Esophagus muscularis mucosa (tissue), 4 donors: ENCODE measurements around the gene DAO. TPM values are rescaled to one million over a fixed set of nuclear protein-coding genes. Genes with fewer than 3 reads are reported as not detected.

ENCODE experiments used
- DNase-seq: peaks from one replicate; pipeline ENCODE4 v3.0.0-alpha.2; 2017; ENCODE audit errors: extremely low spot score
- H3K27ac ChIP-seq, 4 donors: fragments of 200-600 bp; sonication (generic); replicated peaks in 1 of 4; 1 replicate in 3 of 4; 2 replicates in 1 of 4; pipeline ENCODE4 v1.5.1; 2016 to 2019; ENCODE audit warnings: mild to moderate bottlenecking in 1 of 4
- H3K27me3 ChIP-seq, 4 donors: fragments of 200-600 bp; sonication (generic); one replicate each; pipeline versions ENCODE4 v1.5.1 to v1.6.0; 2016 to 2019
- H3K36me3 ChIP-seq, 4 donors: fragments of 200-600 bp; sonication (generic); one replicate each; pipeline ENCODE4 v1.5.1; 2016 to 2019
- H3K4me1 ChIP-seq, 4 donors: fragments of 200-600 bp; sonication (generic); one replicate each; pipeline ENCODE4 v1.5.1; 2016 to 2019
- H3K4me3 ChIP-seq, 4 donors: fragments of 200-600 bp; sonication (generic); 1 replicate in 2 of 4; 2 replicates in 2 of 4; pipeline ENCODE4 v1.5.1; 2016 to 2019; ENCODE audit warnings: mild to moderate bottlenecking in 4 of 4, moderate library complexity in 1 of 4
- H3K9me3 ChIP-seq, 4 donors: fragments of 200-600 bp; sonication (generic); 1 replicate in 3 of 4; 2 replicates in 1 of 4; pipeline ENCODE4 v1.5.1; 2016 to 2019
- CTCF ChIP-seq, 3 experiments: fragments of 200-600 bp in 2 of 3; fragments of 450-650 bp in 1 of 3; sonication (generic) in 2 of 3; IDR thresholded peaks; one replicate each; pipeline ENCODE4 v1.5.1; 2017 to 2019; ENCODE audit warnings: antibody characterized with exemption in 3 of 3, mild to moderate bottlenecking in 2 of 3, moderate library complexity in 1 of 3
- EP300 ChIP-seq: sonication (generic); formaldehyde crosslinking; IDR thresholded peaks from one replicate; pipeline ENCODE4 v1.6.1; 2017; ENCODE audit warnings: antibody characterized with exemption
- POLR2A ChIP-seq: fragments of 450-650 bp; IDR thresholded peaks from one replicate; pipeline ENCODE4 v1.6.1; 2017; ENCODE audit warnings: antibody characterized with exemption, moderate library complexity, mild to moderate bottlenecking, low read depth
- POLR2AphosphoS5 ChIP-seq, 2 donors: sonication (generic); formaldehyde crosslinking; IDR thresholded peaks; one replicate each; pipeline ENCODE4 v1.6.1; 2017; ENCODE audit warnings: antibody characterized with exemption in 2 of 2
- WGBS: methylation state at CpG from one replicate; pipeline ENCODE4 v1.1.5; 2018; 5-methylcytosine and 5-hydroxymethylcytosine counted together
- intact Hi-C: fragments of 100-400 bp; cut with DNase I; formaldehyde crosslinking; loops from one replicate; pipeline ENCODE4 v1.15.1; 2023
- small RNA-seq, 3 donors: library from RNA; depleted of rRNA; stranded (forward); fragments of <200 nt; gene quantifications; one replicate each; pipeline ENCODE3, GENCODE V24; 2016
- total RNA-seq, 4 donors: library from RNA; depleted of rRNA; stranded (reverse); fragments of >200 nt; gene quantifications; one replicate each; pipeline versions ENCODE4 v1.1.0 to v1.2.1, GENCODE V29; 2016

The DAO gene
- total RNA-seq, 4 donors from 2014 or later: not detected

GRCh38 chr12:108947097-108947496 lies 67.2 kb downstream of the DAO start:
- TF ChIP-seq CTCF (IDR thresholded peaks at IDR 0.05) (no peak), EP300 (no peak), POLR2AphosphoS5 (IDR thresholded peaks at IDR 0.05) (no peak), POLR2A (no peak)
- 71% methylated on average over 1 of the region's 1 CpG for WGBS

GRCh38 chr12:108948367-108948766 lies 68.5 kb downstream of the DAO start:
- DNase-seq: no peak
- intact Hi-C loops: loop anchor here (10.0 kb wide), 1 partner anchor 84 kb away; no protein-coding TSS in a partner anchor
- TF ChIP-seq POLR2AphosphoS5 (IDR thresholded peaks at IDR 0.05) (no peak), EP300 (no peak)

More at GRCh38 chr12:108947097-108947496, 67.2 kb downstream of the DAO start:
- H3K36me3 ChIP-seq: no peaks in the 10 kb centered on the region
- H3K27ac ChIP-seq: no peak overlapping the region
- H3K4me1 ChIP-seq: peaks cover 8 to 14% (median 9%) of the 10 kb centered on the region in 4 donors
- intact Hi-C loops: loop anchor here (10.0 kb wide), 1 partner anchor 82 kb away; no protein-coding TSS in a partner anchor
- no peaks in the 10 kb centered on the region for H3K27me3 ChIP-seq
- H3K9me3 ChIP-seq: peaks cover 0 to 10% (median 5%) of the 10 kb centered on the region in 4 donors
- no peak for DNase-seq
- H3K4me3 ChIP-seq: no peak overlapping the region

DNA sequence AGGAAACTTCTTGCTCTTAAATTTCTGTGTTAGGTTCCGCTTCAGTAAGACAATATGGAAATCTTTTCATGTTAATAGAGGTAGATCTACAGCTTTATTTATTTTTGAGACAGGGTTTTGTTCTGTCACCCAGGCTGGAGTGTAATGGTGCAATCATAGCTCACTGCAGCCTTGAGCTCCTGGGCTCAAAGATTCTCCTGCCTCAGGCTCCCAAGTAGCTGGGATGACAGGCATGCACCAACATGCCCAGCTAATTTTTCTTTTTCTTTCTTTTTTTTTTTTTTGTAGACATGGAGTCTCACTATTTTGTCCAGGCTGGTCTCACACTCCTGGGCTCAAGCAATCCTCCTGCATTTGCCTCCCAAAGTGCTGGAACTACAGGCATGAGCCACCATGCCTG lies 70.1 kb downstream of the DAO start:
- DNase-seq: no peak
- Histone ChIP-seq H3K4me3 (no peak overlapping the region), H3K4me1 (peaks cover 8 to 14% (median 9%) of the 10 kb centered on the region in 4 donors), H3K27ac (no peak overlapping the region), H3K9me3 (peaks cover 0 to 10% (median 5%) of the 10 kb centered on the region in 4 donors), H3K27me3 (no peaks in the 10 kb centered on the region), H3K36me3 (no peaks in the 10 kb centered on the region)
- 89% methylated on average over 1 of the region's 1 CpG for WGBS
- intact Hi-C loops: loop anchor here (2.0 to 10.0 kb wide), 5 partner anchors 85 to 385 kb away; no protein-coding TSS in a partner anchor
- no peak for TF ChIP-seq CTCF (IDR thresholded peaks at IDR 0.05)
- no peak for TF ChIP-seq POLR2A
- no peak for TF ChIP-seq EP300
- TF ChIP-seq POLR2AphosphoS5 (IDR thresholded peaks at IDR 0.05): no peak

More at GRCh38 chr12:108948367-108948766, 68.5 kb downstream of the DAO start:
- H3K27ac ChIP-seq: no peak overlapping the region
- peaks cover 0 to 10% (median 5%) of the 10 kb centered on the region in 4 donors for H3K9me3 ChIP-seq
- H3K27me3 ChIP-seq: no peaks in the 10 kb centered on the region
- H3K4me1 ChIP-seq: peaks cover 8 to 14% (median 9%) of the 10 kb centered on the region in 4 donors
- no peak overlapping the region for H3K4me3 ChIP-seq
- no peaks in the 10 kb centered on the region for H3K36me3 ChIP-seq

Small RNA genes lying within 50 kb of the gene (small RNA-seq; reads per million reads assigned to genes)
- gene MIR619: 0 reads per million in 3 donors
- gene RNU6-361P: 0 reads per million in 3 donors

Other genes starting within 250 kb of the DAO start
- gene SELPLG, start 246.2 kb upstream of the DAO start, total RNA-seq: 10 to 100 TPM in 2 of 4 donors, 1 to 10 TPM in 2; 7.2 to 15.7 (median 10.0) TPM
- gene CORO1C, start 148.6 kb upstream of the DAO start, total RNA-seq: 100 to 1,000 TPM; 221 to 441 (median 315) TPM
- gene SSH1, start 22.5 kb upstream of the DAO start, total RNA-seq: 10 to 100 TPM; 14.1 to 40.9 (median 28.7) TPM
- under 1 TPM in 3 of 4 donors, not detected in 1; under 0.01 to 0.33 (median 0.06) TPM for gene SVOP, start 141.0 kb downstream of the DAO start, total RNA-seq
- 10 to 100 TPM in 3 of 4 donors, 1 to 10 TPM in 1; 6.2 to 14.6 (median 12.2) TPM for gene USP30, start 172.5 kb downstream of the DAO start, total RNA-seq
- 10 to 100 TPM; 10.4 to 19.0 (median 13.6) TPM for gene ALKBH2, start 213.4 kb downstream of the DAO start, total RNA-seq
- 10 to 100 TPM; 11.2 to 18.4 (median 14.3) TPM for gene UNG, start 217.5 kb downstream of the DAO start, total RNA-seq
- gene ACACB, start 236.5 kb downstream of the DAO start, total RNA-seq: 100 to 1,000 TPM in 2 of 4 donors, 10 to 100 TPM in 2; 59.6 to 134 (median 108) TPM